GM12801 (cell line): ENCODE data around the gene AP3S2.

Experiments
- CTCF ChIP-seq: IDR thresholded peaks from one replicate; pipeline ENCODE4 v1.5.1; 2011; ENCODE audit warnings: control low read depth; ENCODE audit not compliant: insufficient read length; ENCODE audit errors: extremely low read depth

AP3S2 gene

GRCh38 chr15:89858661-89859458 is 34.9 kb downstream of the AP3S2 start:
- TF ChIP-seq CTCF = no peak

GRCh38 chr15:89857673-89858072 is 36.1 kb downstream of the AP3S2 start:
- no peak for TF ChIP-seq CTCF

GRCh38 chr15:89855948-89856347 is 37.8 kb downstream of the AP3S2 start:
- TF ChIP-seq CTCF = no peak

GRCh38 chr15:89852342-89852995 is 41.3 kb downstream of the AP3S2 start:
- TF ChIP-seq CTCF = no peak

GRCh38 chr15:89851673-89852341 is 42.0 kb downstream of the AP3S2 start:
- TF ChIP-seq CTCF = no peak

- TF ChIP-seq CTCF = no peak
These were observed 44.9 kb downstream of the AP3S2 start for GRCh38 chr15:89848970-89849292.

GRCh38 chr15:89847101-89847500 is 46.7 kb downstream of the AP3S2 start:
- TF ChIP-seq CTCF = no peak
